Stimulated activated CD4-positive, alpha-beta T cell treated with anti-CD3 and anti-CD28 coated beads, Interleukin-1b, Interleukin-23, amount 100 ng/mL, for 48 hours (primary cell): ENCODE data around the gene CPZ.

Experiments used
- DNase-seq: peaks from one replicate; pipeline ENCODE4 v3.0.0-alpha.2; 2020

The CPZ gene

GRCh38 chr4:8592366-8593263, at the start of gene CPZ:
CPZ (plus strand) TSS chr4:8592765; CDS start chr4:8592834, 69 bp downstream.
- no peak for DNase-seq

GRCh38 chr4:8542776-8543525, 49.6 kb upstream of the CPZ start:
- DNase-seq, result no peak

GRCh38 chr4:8543623-8544022, 48.9 kb upstream of the CPZ start:
- DNase-seq, result no peak

GRCh38 chr4:8544282-8544681, 48.3 kb upstream of the CPZ start:
- no peak for DNase-seq

- DNase-seq, result no peak
These were observed 47.7 kb upstream of the CPZ start for GRCh38 chr4:8544741-8545438.

GRCh38 chr4:8545439-8545765, 47.2 kb upstream of the CPZ start:
- DNase-seq, result no peak

- DNase-seq, result no peak
These were observed 45.8 kb upstream of the CPZ start for GRCh38 chr4:8546766-8547107.

- DNase-seq, result no peak
These were observed 45.3 kb upstream of the CPZ start for GRCh38 chr4:8547108-8547911.

- DNase-seq, result no peak
These were observed 44.4 kb upstream of the CPZ start for GRCh38 chr4:8547912-8548730.

GRCh38 chr4:8548731-8549351, 43.7 kb upstream of the CPZ start:
- no peak for DNase-seq

GRCh38 chr4:8549352-8549931, 43.1 kb upstream of the CPZ start:
- no peak for DNase-seq

GRCh38 chr4:8550691-8551090, 41.9 kb upstream of the CPZ start:
- no peak for DNase-seq

- no peak for DNase-seq
These were observed 40.5 kb upstream of the CPZ start for GRCh38 chr4:8552024-8552423.

- no peak for DNase-seq
These were observed 39.9 kb upstream of the CPZ start for GRCh38 chr4:8552581-8553205.

GRCh38 chr4:8553216-8553615, 39.3 kb upstream of the CPZ start:
- no peak for DNase-seq

GRCh38 chr4:8553991-8554405, 38.6 kb upstream of the CPZ start:
- no peak for DNase-seq

- no peak for DNase-seq
These were observed 37.9 kb upstream of the CPZ start for GRCh38 chr4:8554555-8555100.

GRCh38 chr4:8555716-8556115, 36.8 kb upstream of the CPZ start:
- no peak for DNase-seq

- no peak for DNase-seq
These were observed 36.0 kb upstream of the CPZ start for GRCh38 chr4:8556341-8557150.
